Trophoblast cell (in vitro differentiated cells and primary cell): ENCODE measurements around the gene BBS9.

Experiments
- DNase-seq, 2 donors: peaks; one replicate each; pipeline ENCODE4 v3.0.0-alpha.2; 2016
- H2AFZ ChIP-seq: 2 replicates; pipeline ENCODE4 v1.6.1; 2013; ENCODE audit warnings: low read length, moderate library complexity, mild to moderate bottlenecking; ENCODE audit not compliant: insufficient read depth, poor library complexity
- H2AK5ac ChIP-seq: 2 replicates; pipeline ENCODE4 v1.6.1; 2013; ENCODE audit warnings: mild to moderate bottlenecking, low read length
- H2BK120ac ChIP-seq: 2 replicates; pipeline ENCODE4 v1.6.1; 2013; ENCODE audit warnings: low read length, mild to moderate bottlenecking, moderate library complexity; ENCODE audit not compliant: insufficient read depth, poor library complexity
- H2BK12ac ChIP-seq: 2 replicates; pipeline ENCODE4 v1.6.1; 2013; ENCODE audit warnings: mild to moderate bottlenecking, low read length, moderate library complexity
- H2BK5ac ChIP-seq: 2 replicates; pipeline ENCODE4 v1.6.1; 2013; ENCODE audit warnings: low read length, low read depth, moderate library complexity, mild to moderate bottlenecking; ENCODE audit not compliant: poor library complexity
- H3K14ac ChIP-seq: 2 replicates; pipeline ENCODE4 v1.6.1; 2013; ENCODE audit warnings: mild to moderate bottlenecking, low read length
- H3K18ac ChIP-seq: 2 replicates; pipeline ENCODE4 v1.6.1; 2013; ENCODE audit warnings: mild to moderate bottlenecking, low read length
- H3K23ac ChIP-seq: 2 replicates; pipeline ENCODE4 v1.6.1; 2013; ENCODE audit warnings: low read length
- H3K27ac ChIP-seq: 2 replicates; pipeline ENCODE4 v1.5.1; 2013; ENCODE audit warnings: low read depth, mild to moderate bottlenecking, inconsistent platforms, low read length, moderate library complexity
- H3K27me3 ChIP-seq: 2 replicates; pipeline ENCODE4 v1.6.1; 2013; ENCODE audit warnings: inconsistent platforms, mild to moderate bottlenecking, low read length, moderate library complexity; ENCODE audit not compliant: insufficient read depth
- H3K36me3 ChIP-seq, 2 experiments: 1 replicate in 1 of 2; 2 replicates in 1 of 2; pipeline ENCODE4 v1.6.1; 2013; ENCODE audit warnings: low read length in 2 of 2, mild to moderate bottlenecking in 2 of 2, moderate library complexity in 1 of 2; ENCODE audit not compliant: insufficient read depth in 2 of 2, control insufficient read depth in 1 of 2
- H3K4ac ChIP-seq: 2 replicates; pipeline ENCODE4 v1.6.1; 2013; ENCODE audit warnings: low read depth, mild to moderate bottlenecking, low read length, moderate library complexity
- H3K4me1 ChIP-seq, 2 experiments: 1 replicate in 1 of 2; 2 replicates in 1 of 2; pipeline ENCODE4 v1.6.1; 2013; ENCODE audit warnings: low read length in 2 of 2, mild to moderate bottlenecking in 2 of 2, moderate library complexity in 1 of 2; ENCODE audit not compliant: insufficient read depth in 2 of 2, control insufficient read depth in 1 of 2
- H3K4me2 ChIP-seq: 2 replicates; pipeline ENCODE4 v1.6.1; 2013; ENCODE audit warnings: inconsistent platforms, mild to moderate bottlenecking, low read length, moderate library complexity
- H3K4me3 ChIP-seq: 2 replicates; pipeline ENCODE4 v1.5.1; 2013; ENCODE audit warnings: mild to moderate bottlenecking, low read depth, low read length, inconsistent platforms
- H3K79me1 ChIP-seq: one replicate; pipeline ENCODE4 v1.6.1; 2013; ENCODE audit warnings: low read length
- H3K79me2 ChIP-seq: 2 replicates; pipeline ENCODE4 v1.6.1; 2013; ENCODE audit warnings: low read length, mild to moderate bottlenecking; ENCODE audit not compliant: control insufficient read depth, insufficient read depth, poor library complexity
- H3K9ac ChIP-seq: 2 replicates; pipeline ENCODE4 v1.6.1; 2013; ENCODE audit warnings: mild to moderate bottlenecking, low read length
- H3K9me3 ChIP-seq: 2 replicates; pipeline ENCODE4 v1.6.1; 2013; ENCODE audit warnings: low read depth, mild to moderate bottlenecking, control low read depth, inconsistent platforms, low read length; ENCODE audit not compliant: insufficient read depth
- H4K12ac ChIP-seq: 2 replicates; pipeline ENCODE4 v1.6.1; 2013; ENCODE audit warnings: low read depth, mild to moderate bottlenecking, low read length, moderate library complexity
- H4K8ac ChIP-seq: 2 replicates; pipeline ENCODE4 v1.6.1; 2013; ENCODE audit warnings: low read depth, mild to moderate bottlenecking, low read length, moderate library complexity
- H4K91ac ChIP-seq: one replicate; pipeline ENCODE4 v1.6.1; 2013; ENCODE audit warnings: low read depth, mild to moderate bottlenecking, low read length, moderate library complexity
- WGBS: extraction: QIAGEN DNeasy Blood & Tissue Kit; methylation state at CpG from one replicate; pipeline ENCODE4 v1.1.7; 2013; ENCODE audit warnings: missing lambda C conversion rate; ENCODE audit not compliant: insufficient read length, insufficient coverage; ENCODE audit errors: extremely low coverage; 5-methylcytosine and 5-hydroxymethylcytosine counted together

Gene BBS9

DNA sequence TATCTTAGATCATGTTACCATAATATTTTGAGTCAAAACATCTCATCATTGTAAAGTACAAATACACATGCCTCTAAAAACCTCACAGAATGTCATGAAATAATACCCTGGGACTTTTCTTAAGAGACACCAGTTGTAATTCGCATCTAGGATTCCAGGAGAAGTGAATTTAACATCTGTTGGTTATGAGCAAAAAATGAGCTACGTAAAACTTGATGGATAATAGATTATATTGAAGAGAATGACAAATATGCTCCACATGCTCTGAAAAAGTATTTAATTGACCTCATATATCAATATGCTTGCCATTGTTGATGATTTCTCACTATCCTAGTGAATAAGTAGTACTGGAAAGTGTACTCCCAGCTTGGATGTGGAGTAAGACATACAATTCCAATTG, 227.0 kb downstream of the BBS9 start:
- no CpG with 5 or more reads among the region's 2 CpGs for WGBS
- Histone ChIP-seq H2AFZ (no peak overlapping the region), H3K4me3 (no peak overlapping the region), H4K91ac (no peak overlapping the region), H3K9me3 (no peaks in the 10 kb centered on the region), H3K14ac (no peak overlapping the region), H3K36me3 (no peaks in the 10 kb centered on the region), H2BK5ac (no peak overlapping the region), H4K8ac (no peak overlapping the region), H3K27me3 (no peaks in the 10 kb centered on the region), H3K4me2 (no peak overlapping the region), H2BK120ac (no peak overlapping the region), H3K79me2 (no peaks in the 10 kb centered on the region), H3K23ac (no peak overlapping the region), H3K9ac (no peak overlapping the region), H2AK5ac (no peak overlapping the region), H3K79me1 (no peaks in the 10 kb centered on the region), H3K27ac (no peak overlapping the region), H4K12ac (no peak overlapping the region), H3K18ac (no peak overlapping the region), H3K4me1 (peaks cover 0 to 2% of the 10 kb centered on the region in 2 experiments), H3K4ac (no peak overlapping the region), H2BK12ac (no peak overlapping the region)
- no peak for DNase-seq

DNA sequence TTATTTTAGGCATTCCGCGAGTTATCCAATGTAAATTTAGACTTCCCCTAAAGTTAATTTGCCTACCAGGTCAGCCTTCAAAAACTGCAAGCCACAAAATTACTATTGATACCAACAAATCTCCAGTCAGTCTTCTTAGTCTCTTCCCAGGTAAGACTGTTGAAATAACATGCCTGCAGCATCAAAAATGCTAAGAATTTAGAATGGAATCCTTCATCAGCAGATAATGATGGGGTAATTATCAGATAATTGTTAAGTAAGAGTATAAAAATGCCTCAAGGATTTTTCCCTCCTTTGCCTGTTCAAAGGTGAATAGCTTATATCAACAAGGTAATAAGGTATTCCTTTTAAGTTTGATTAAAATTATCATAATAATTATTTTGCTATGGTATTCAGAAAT, 228.5 kb downstream of the BBS9 start:
- no peak overlapping the region for H2AFZ ChIP-seq
- H3K9ac ChIP-seq: no peak overlapping the region
- no peaks in the 10 kb centered on the region for H3K27me3 ChIP-seq
- H3K4ac ChIP-seq: no peak overlapping the region
- no peak overlapping the region for H2BK120ac ChIP-seq
- no peak overlapping the region for H2BK5ac ChIP-seq
- H3K18ac ChIP-seq: no peak overlapping the region
- no peak overlapping the region for H3K23ac ChIP-seq
- peak in 1 of 2 donors; percentile 77 for DNase-seq
- no peak overlapping the region for H4K8ac ChIP-seq
- H3K14ac ChIP-seq: no peak overlapping the region
- no peaks in the 10 kb centered on the region for H3K79me2 ChIP-seq
- no peaks in the 10 kb centered on the region for H3K79me1 ChIP-seq
- no peak overlapping the region for H3K4me3 ChIP-seq
- H3K36me3 ChIP-seq: no peaks in the 10 kb centered on the region
- H3K4me2 ChIP-seq: no peak overlapping the region
- no peaks in the 10 kb centered on the region for H3K4me1 ChIP-seq
- WGBS: no CpG with 5 or more reads among the region's 2 CpGs
- H4K91ac ChIP-seq: no peak overlapping the region
- H2AK5ac ChIP-seq: no peak overlapping the region
- no peak overlapping the region for H2BK12ac ChIP-seq
- H4K12ac ChIP-seq: no peak overlapping the region
- no peaks in the 10 kb centered on the region for H3K9me3 ChIP-seq
- no peak overlapping the region for H3K27ac ChIP-seq

DNA sequence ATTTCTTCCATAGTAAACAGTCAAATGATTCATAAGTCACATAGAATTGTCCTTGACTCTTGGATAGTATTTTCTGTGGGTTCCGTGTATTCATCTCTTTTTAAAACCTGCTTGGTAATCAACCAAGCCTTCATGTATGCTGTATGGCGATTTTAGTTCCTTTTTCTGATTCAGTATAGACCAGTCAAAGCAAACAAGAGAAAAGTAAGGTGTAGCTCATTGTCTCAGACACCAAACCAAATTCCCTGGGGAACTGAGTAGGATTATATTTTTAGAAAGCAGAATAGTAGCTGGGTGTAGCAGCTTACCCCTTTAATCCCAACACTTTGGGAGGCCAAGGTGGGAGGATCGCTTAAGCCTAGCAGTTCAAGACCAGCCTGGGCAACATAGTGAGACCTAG, 240.5 kb downstream of the BBS9 start:
- Histone ChIP-seq H3K27me3 (no peaks in the 10 kb centered on the region), H3K4me1 (no peaks in the 10 kb centered on the region), H2AFZ (no peak overlapping the region), H2AK5ac (no peak overlapping the region), H3K23ac (no peak overlapping the region), H4K12ac (no peak overlapping the region), H3K36me3 (no peaks in the 10 kb centered on the region), H2BK5ac (no peak overlapping the region), H3K14ac (no peak overlapping the region), H3K18ac (no peak overlapping the region), H3K79me1 (no peaks in the 10 kb centered on the region), H3K79me2 (no peaks in the 10 kb centered on the region), H3K9me3 (peaks cover 2% of the 10 kb centered on the region), H3K4me2 (no peak overlapping the region), H3K4ac (no peak overlapping the region), H4K8ac (no peak overlapping the region), H3K9ac (no peak overlapping the region), H3K4me3 (no peak overlapping the region), H3K27ac (no peak overlapping the region), H4K91ac (no peak overlapping the region), H2BK12ac (no peak overlapping the region), H2BK120ac (no peak overlapping the region)
- no peak for DNase-seq
- WGBS: no CpG with 5 or more reads among the region's 3 CpGs

DNA sequence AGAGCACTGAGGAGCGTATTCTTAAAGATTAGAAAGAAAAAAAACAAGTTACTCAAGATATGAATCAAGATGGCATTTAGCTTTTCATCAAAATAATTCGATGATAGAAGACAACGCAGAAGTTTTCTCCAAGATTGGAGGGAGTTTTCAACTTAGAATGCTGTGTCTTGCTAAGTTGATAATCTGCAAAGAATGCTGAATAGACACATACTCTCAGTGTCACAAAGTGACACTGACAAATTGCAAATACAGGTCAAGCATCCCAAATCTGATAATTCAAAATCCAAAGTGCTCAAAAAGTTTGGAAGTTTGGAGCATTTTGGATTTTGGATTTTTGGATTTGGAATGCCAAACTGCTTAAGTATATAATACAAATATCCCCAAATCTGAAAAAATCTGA, 243.8 kb downstream of the BBS9 start:
- H3K27ac ChIP-seq: no peak overlapping the region
- H4K8ac ChIP-seq: no peak overlapping the region
- H2BK5ac ChIP-seq: no peak overlapping the region
- no peaks in the 10 kb centered on the region for H3K4me1 ChIP-seq
- H3K79me1 ChIP-seq: no peaks in the 10 kb centered on the region
- H2BK12ac ChIP-seq: no peak overlapping the region
- no CpG with 5 or more reads among the region's 3 CpGs for WGBS
- no peaks in the 10 kb centered on the region for H3K9me3 ChIP-seq
- H3K4me3 ChIP-seq: no peak overlapping the region
- H4K12ac ChIP-seq: no peak overlapping the region
- no peak overlapping the region for H3K4me2 ChIP-seq
- H3K79me2 ChIP-seq: no peaks in the 10 kb centered on the region
- H3K14ac ChIP-seq: no peak overlapping the region
- no peak overlapping the region for H2BK120ac ChIP-seq
- H3K23ac ChIP-seq: no peak overlapping the region
- H3K4ac ChIP-seq: no peak overlapping the region
- H2AK5ac ChIP-seq: no peak overlapping the region
- H3K36me3 ChIP-seq: peaks cover 0 to 2% of the 10 kb centered on the region in 2 experiments
- H4K91ac ChIP-seq: no peak overlapping the region
- H3K27me3 ChIP-seq: no peaks in the 10 kb centered on the region
- H3K18ac ChIP-seq: no peak overlapping the region
- DNase-seq: no peak
- no peak overlapping the region for H3K9ac ChIP-seq
- H2AFZ ChIP-seq: no peak overlapping the region
